HEK293 (cell line): Measurements from ENCODE around the gene SZRD1.

Experiments
- CTCF ChIA-PET: fragments of 350-600 bp; formaldehyde crosslinking; extraction: SDS; loops from one replicate; lab custom pipeline; 2021; ENCODE audit warnings: antibody characterized with exemption; lab: Yijun Ruan, JAX
- POLR2A ChIA-PET: fragments of 300-600 bp; formaldehyde crosslinking; extraction: SDS; loops from one replicate; lab custom pipeline; 2020; ENCODE audit warnings: antibody characterized with exemption, inconsistent platforms; lab: Yijun Ruan, JAX
- H3K27ac ChIP-seq: fragments of 200-500 bp; sonication (Bioruptor generic); 2 replicates; pipeline ENCODE4 v1.5.1; 2014; ENCODE audit warnings: low read depth, low read length, control low read depth, inconsistent platforms; ENCODE audit errors: extremely low read depth
- H3K36me3 ChIP-seq, 2 experiments: fragments of 200-500 bp in 1 of 2; sonication (Bioruptor generic) in 1 of 2; 1 replicate in 1 of 2; 2 replicates in 1 of 2; pipeline ENCODE4 v1.5.1; 2014 to 2017; ENCODE audit warnings: inconsistent platforms in 2 of 2, low read length in 2 of 2; ENCODE audit not compliant: control insufficient read depth in 2 of 2, insufficient read depth in 1 of 2
- H3K4me1 ChIP-seq: fragments of 200-500 bp; sonication (Bioruptor generic); 2 replicates; pipeline ENCODE4 v1.5.1; 2014; ENCODE audit warnings: mild to moderate bottlenecking, low read length, inconsistent platforms; ENCODE audit not compliant: control insufficient read depth, insufficient read depth
- H3K4me3 ChIP-seq: 2 replicates; pipeline ENCODE4 v1.5.1; 2011; ENCODE audit warnings: low read depth, mild to moderate bottlenecking, control low read depth, low read length, moderate library complexity
- H3K9me3 ChIP-seq: fragments of 200-500 bp; sonication (Bioruptor generic); 2 replicates; pipeline ENCODE4 v1.5.1; 2014; ENCODE audit warnings: low read depth, low read length, inconsistent platforms; ENCODE audit not compliant: control insufficient read depth, insufficient read depth
- FEZF1 ChIP-seq: fragments of 450-650 bp; formaldehyde crosslinking; IDR thresholded peaks from 2 replicates; pipeline ENCODE4 v1.5.1; 2016; ENCODE audit warnings: missing biosample characterization, missing genetic modification characterization
- GLIS2 ChIP-seq: fragments of 450-650 bp; formaldehyde crosslinking; IDR thresholded peaks from 2 replicates; pipeline ENCODE4 v1.5.1; 2016; ENCODE audit warnings: missing biosample characterization, missing genetic modification characterization
- HOXD13 ChIP-seq: sonication (generic); formaldehyde crosslinking; IDR thresholded peaks from 2 replicates; pipeline ENCODE4 v1.8.0; 2022; ENCODE audit warnings: missing genetic modification reagents, borderline replicate concordance
- INSM2 ChIP-seq: fragments of 450-650 bp; formaldehyde crosslinking; IDR thresholded peaks from 2 replicates; pipeline ENCODE4 v1.5.1; 2016; ENCODE audit warnings: missing biosample characterization, missing genetic modification characterization
- OSR2 ChIP-seq: fragments of 450-650 bp; formaldehyde crosslinking; IDR thresholded peaks from 2 replicates; pipeline ENCODE4 v1.5.1; 2016; ENCODE audit warnings: missing biosample characterization, missing genetic modification characterization
- TCF7L2 ChIP-seq: IDR thresholded peaks from 2 replicates; pipeline ENCODE4 v1.6.1; 2011; ENCODE audit warnings: low read depth, mild to moderate bottlenecking, inconsistent platforms, low read length, moderate library complexity, borderline replicate concordance
- YY1 ChIP-seq: fragments of 450-650 bp; formaldehyde crosslinking; IDR thresholded peaks from 2 replicates; pipeline ENCODE4 v1.5.1; 2018; ENCODE audit warnings: missing biosample characterization, missing genetic modification characterization
- ZBTB1 ChIP-seq: fragments of 450-650 bp; formaldehyde crosslinking; IDR thresholded peaks from 2 replicates; pipeline ENCODE4 v1.5.1; 2016; ENCODE audit warnings: missing biosample characterization, missing genetic modification characterization
- ZBTB11 ChIP-seq: fragments of 450-650 bp; formaldehyde crosslinking; conservative IDR thresholded peaks from 2 replicates; pipeline ENCODE4 v1.5.1; 2016; ENCODE audit warnings: low read depth, missing biosample characterization, missing genetic modification characterization
- ZBTB17 ChIP-seq: fragments of 450-650 bp; formaldehyde crosslinking; IDR thresholded peaks from 2 replicates; pipeline ENCODE4 v1.5.1; 2016; ENCODE audit warnings: missing biosample characterization, missing genetic modification characterization
- ZBTB26 ChIP-seq: fragments of 450-650 bp; formaldehyde crosslinking; optimal IDR thresholded peaks from 2 replicates; pipeline ENCODE3; 2016; ENCODE audit warnings: missing biosample characterization, mild to moderate bottlenecking, missing genetic modification characterization
- ZFP37 ChIP-seq: fragments of 450-650 bp; formaldehyde crosslinking; IDR thresholded peaks from 2 replicates; pipeline ENCODE4 v1.5.1; 2016; ENCODE audit warnings: missing biosample characterization, missing genetic modification characterization
- ZNF157 ChIP-seq: fragments of 450-650 bp; formaldehyde crosslinking; IDR thresholded peaks from 2 replicates; pipeline ENCODE4 v1.5.1; 2016; ENCODE audit warnings: missing biosample characterization, missing genetic modification characterization
- ZNF223 ChIP-seq: fragments of 450-650 bp; formaldehyde crosslinking; IDR thresholded peaks from 2 replicates; pipeline ENCODE4 v1.5.1; 2016; ENCODE audit warnings: missing biosample characterization, missing genetic modification characterization
- ZNF24 ChIP-seq: fragments of 450-650 bp; formaldehyde crosslinking; IDR thresholded peaks from 2 replicates; pipeline ENCODE4 v1.5.1; 2016; ENCODE audit warnings: missing biosample characterization, missing genetic modification characterization
- ZNF280C ChIP-seq: fragments of 450-650 bp; formaldehyde crosslinking; IDR thresholded peaks from 2 replicates; pipeline ENCODE4 v1.5.1; 2016; ENCODE audit warnings: missing biosample characterization, missing genetic modification characterization
- ZNF292 ChIP-seq: fragments of 450-650 bp; formaldehyde crosslinking; IDR thresholded peaks from 2 replicates; pipeline ENCODE4 v1.5.1; 2016; ENCODE audit warnings: low read depth, missing biosample characterization, missing genetic modification characterization, borderline replicate concordance
- ZNF37A ChIP-seq: fragments of 450-650 bp; IDR thresholded peaks from 2 replicates; pipeline ENCODE4 v1.5.1; 2018; ENCODE audit warnings: missing biosample characterization, missing genetic modification characterization
- ZNF501 ChIP-seq: fragments of 450-650 bp; formaldehyde crosslinking; IDR thresholded peaks from 2 replicates; pipeline ENCODE4 v1.5.1; 2016; ENCODE audit warnings: missing biosample characterization, missing genetic modification characterization
- ZNF621 ChIP-seq: fragments of 450-650 bp; formaldehyde crosslinking; IDR thresholded peaks from 2 replicates; pipeline ENCODE4 v1.5.1; 2017; ENCODE audit warnings: missing biosample characterization, missing genetic modification characterization
- ZNF626 ChIP-seq: fragments of 450-650 bp; sonication (Bioruptor Pico); formaldehyde crosslinking; IDR thresholded peaks from 2 replicates; pipeline ENCODE4 v1.5.1; 2018; ENCODE audit warnings: missing biosample characterization, missing genetic modification characterization, inconsistent platforms
- ZNF629 ChIP-seq: fragments of 450-650 bp; formaldehyde crosslinking; IDR thresholded peaks from 2 replicates; pipeline ENCODE4 v1.5.1; 2017; ENCODE audit warnings: missing biosample characterization, missing genetic modification characterization
- ZNF776 ChIP-seq: fragments of 450-650 bp; formaldehyde crosslinking; IDR thresholded peaks from 2 replicates; pipeline ENCODE4 v1.5.0; 2017; ENCODE audit warnings: missing biosample characterization, missing genetic modification characterization, borderline replicate concordance

The SZRD1 gene

GRCh38 chr1:16366722-16367257 is at the start of gene SZRD1 (continued):
- TF ChIP-seq YY1 (tag by site-specific recombination) (peak; percentile 99), ZBTB11 (peak; percentile 93), ZBTB26 (tag by site-specific recombination) (peak; percentile 99), TCF7L2 (peak; percentile 15; the same call in 1 of the 2 replicates), ZBTB17 (peak; percentile 63; the same call in 1 of the 2 replicates), ZNF501 (tag by site-specific recombination) (no peak)

- Histone ChIP-seq H3K4me3 (no peak overlapping the region), H3K9me3 (no peaks in the 10 kb centered on the region), H3K36me3 (peaks cover 8 to 15% of the 10 kb centered on the region in 2 experiments; a peak in 2 of 3 replicates), H3K27ac (no peak overlapping the region), H3K4me1 (no peaks in the 10 kb centered on the region; the same call in 1 of the 2 replicates)
- ChIA-PET CTCF (interaction anchor here (0.7 kb wide), 1 partner anchor 19 kb away, joined by 3 read pairs; no protein-coding TSS in a partner anchor), POLR2A (no interaction called here)
- no peak for TF ChIP-seq ZNF621 (tag by site-specific recombination)
- no peak for TF ChIP-seq ZBTB1 (tag by site-specific recombination)
- no peak for TF ChIP-seq FEZF1 (tag by site-specific recombination)
- TF ChIP-seq ZNF37A = no peak
- TF ChIP-seq ZNF776 (tag by site-specific recombination) = no peak
- no peak for TF ChIP-seq ZNF280C (tag by site-specific recombination)
- TF ChIP-seq ZNF629 (tag by site-specific recombination) = no peak
- TF ChIP-seq INSM2 (tag by site-specific recombination) = no peak
- TF ChIP-seq ZNF24 (tag by site-specific recombination) = no peak
- TF ChIP-seq ZNF626 (tag by site-specific recombination) = no peak
- no peak for TF ChIP-seq OSR2 (tag by site-specific recombination)
- TF ChIP-seq ZFP37 (tag by site-specific recombination) = no peak
- TF ChIP-seq GLIS2 (tag by site-specific recombination) = no peak
- TF ChIP-seq HOXD13 (CRISPR knock-in tag) = no peak
- no peak for TF ChIP-seq ZNF223 (tag by site-specific recombination)
- TF ChIP-seq ZNF157 (tag by site-specific recombination) = no peak
- TF ChIP-seq ZNF292 (tag by site-specific recombination) = no peak
Measured at GRCh38 chr1:16318555-16318954, 48.5 kb upstream of the SZRD1 start.
